Measurements from ENCODE around the gene KLF15.

GRCh38 chr3:126406389-126407296 lies 49.4 kb upstream of the KLF15 start:
- TF ChIP-seq, protein P1, sequence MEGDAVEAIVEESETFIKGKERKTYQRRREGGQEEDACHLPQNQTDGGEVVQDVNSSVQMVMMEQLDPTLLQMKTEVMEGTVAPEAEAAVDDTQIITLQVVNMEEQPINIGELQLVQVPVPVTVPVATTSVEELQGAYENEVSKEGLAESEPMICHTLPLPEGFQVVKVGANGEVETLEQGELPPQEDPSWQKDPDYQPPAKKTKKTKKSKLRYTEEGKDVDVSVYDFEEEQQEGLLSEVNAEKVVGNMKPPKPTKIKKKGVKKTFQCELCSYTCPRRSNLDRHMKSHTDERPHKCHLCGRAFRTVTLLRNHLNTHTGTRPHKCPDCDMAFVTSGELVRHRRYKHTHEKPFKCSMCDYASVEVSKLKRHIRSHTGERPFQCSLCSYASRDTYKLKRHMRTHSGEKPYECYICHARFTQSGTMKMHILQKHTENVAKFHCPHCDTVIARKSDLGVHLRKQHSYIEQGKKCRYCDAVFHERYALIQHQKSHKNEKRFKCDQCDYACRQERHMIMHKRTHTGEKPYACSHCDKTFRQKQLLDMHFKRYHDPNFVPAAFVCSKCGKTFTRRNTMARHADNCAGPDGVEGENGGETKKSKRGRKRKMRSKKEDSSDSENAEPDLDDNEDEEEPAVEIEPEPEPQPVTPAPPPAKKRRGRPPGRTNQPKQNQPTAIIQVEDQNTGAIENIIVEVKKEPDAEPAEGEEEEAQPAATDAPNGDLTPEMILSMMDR (IDR thresholded peaks at IDR 0.05), result no peak
- TF ChIP-seq POLR2A (IDR thresholded peaks at IDR 0.05) (no peak), EP300 (IDR thresholded peaks at IDR 0.05) (no peak)
